DMS153 treated with DMSO at 0.1 percent for 48 hours (cell line): Measurements from ENCODE around the gene MRGPRF.

ENCODE experiments used
- DNase-seq: peaks from one replicate; lab custom pipeline; 2025; ENCODE audit not compliant: unreplicated experiment; lab: John Stamatoyannopoulos, UW

The MRGPRF gene

GRCh38 chr11:69027704-69028372, 14.8 kb upstream of the MRGPRF start:
- no peak for DNase-seq

DNA sequence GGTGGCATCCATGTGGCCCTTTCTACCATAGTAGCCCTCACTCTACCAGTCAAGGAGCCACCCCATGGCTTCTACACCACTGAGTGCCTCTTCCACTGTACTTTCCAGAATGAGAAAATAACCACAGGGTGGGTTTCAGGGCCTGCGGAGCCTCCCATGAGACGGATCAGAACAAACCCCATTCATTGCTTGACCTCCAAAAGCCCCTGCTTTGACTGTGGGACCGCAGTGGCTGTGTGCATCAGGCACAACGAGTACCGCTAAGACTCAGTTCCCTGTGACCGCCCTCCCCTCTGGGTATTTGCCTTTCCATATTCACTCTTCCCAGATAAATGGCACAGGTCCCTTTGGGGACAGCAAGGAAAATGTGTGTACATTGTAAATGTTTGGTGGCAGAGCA, 11.5 kb upstream of the MRGPRF start:
- no peak for DNase-seq

GRCh38 chr11:69022260-69022659, 9.2 kb upstream of the MRGPRF start:
- no peak for DNase-seq

DNA sequence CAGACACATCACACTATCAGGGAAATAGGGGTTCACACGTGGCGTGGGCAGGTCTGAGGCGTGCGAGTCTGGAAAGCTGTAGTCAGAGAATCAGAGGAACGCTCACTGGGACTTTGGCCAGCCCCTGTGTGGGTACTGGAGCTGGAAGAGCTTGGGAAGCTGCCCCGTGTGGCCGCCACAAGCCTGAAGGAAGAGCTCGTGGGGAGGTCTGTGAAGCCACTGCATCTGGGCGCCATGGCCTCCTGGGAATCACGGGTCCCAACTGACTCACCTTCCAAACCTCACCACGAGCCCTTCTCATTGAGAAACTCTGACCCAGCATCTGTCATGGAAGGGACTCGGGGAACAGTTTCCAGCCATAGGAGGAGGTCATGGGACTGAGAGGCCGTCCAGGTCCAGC, 5.9 kb upstream of the MRGPRF start:
- DNase-seq = no peak

GRCh38 chr11:69017951-69018350, 4.9 kb upstream of the MRGPRF start:
- DNase-seq = no peak

DNA sequence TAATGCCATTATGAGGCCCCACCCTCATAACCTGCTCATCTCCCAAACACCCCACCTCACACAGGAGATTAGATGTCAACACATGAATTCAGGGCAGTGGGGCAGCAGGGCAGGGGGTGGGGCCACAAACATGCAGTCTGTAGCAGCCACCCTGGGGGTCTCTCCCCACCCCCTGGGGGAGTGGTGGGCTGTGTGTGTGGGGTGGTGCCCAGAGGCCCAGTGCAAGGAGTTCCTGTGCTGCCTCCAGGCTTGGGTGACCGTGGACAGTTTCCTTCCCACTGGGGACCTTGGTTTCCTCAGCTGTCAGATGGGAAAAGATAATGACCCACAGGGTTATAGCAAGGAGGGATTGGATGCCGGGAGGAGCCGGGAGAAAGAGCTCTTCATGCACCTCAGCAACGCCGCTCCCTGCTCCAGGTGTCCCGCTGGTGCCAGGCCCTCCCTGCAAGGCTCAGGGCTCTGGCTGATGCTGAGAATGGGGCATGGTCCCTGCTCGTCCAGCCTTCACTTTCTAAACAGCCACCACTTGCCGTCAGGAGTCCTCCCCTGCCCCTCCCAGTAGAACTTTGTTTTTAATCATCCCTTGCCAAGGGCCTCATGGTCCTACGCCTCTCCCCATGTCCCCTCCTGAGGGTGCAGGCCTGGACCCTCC, 2.0 kb upstream of the MRGPRF start:
- DNase-seq = no peak

GRCh38 chr11:69014084-69014851, 1.2 kb upstream of the MRGPRF start:
- DNase-seq = no peak

DNA sequence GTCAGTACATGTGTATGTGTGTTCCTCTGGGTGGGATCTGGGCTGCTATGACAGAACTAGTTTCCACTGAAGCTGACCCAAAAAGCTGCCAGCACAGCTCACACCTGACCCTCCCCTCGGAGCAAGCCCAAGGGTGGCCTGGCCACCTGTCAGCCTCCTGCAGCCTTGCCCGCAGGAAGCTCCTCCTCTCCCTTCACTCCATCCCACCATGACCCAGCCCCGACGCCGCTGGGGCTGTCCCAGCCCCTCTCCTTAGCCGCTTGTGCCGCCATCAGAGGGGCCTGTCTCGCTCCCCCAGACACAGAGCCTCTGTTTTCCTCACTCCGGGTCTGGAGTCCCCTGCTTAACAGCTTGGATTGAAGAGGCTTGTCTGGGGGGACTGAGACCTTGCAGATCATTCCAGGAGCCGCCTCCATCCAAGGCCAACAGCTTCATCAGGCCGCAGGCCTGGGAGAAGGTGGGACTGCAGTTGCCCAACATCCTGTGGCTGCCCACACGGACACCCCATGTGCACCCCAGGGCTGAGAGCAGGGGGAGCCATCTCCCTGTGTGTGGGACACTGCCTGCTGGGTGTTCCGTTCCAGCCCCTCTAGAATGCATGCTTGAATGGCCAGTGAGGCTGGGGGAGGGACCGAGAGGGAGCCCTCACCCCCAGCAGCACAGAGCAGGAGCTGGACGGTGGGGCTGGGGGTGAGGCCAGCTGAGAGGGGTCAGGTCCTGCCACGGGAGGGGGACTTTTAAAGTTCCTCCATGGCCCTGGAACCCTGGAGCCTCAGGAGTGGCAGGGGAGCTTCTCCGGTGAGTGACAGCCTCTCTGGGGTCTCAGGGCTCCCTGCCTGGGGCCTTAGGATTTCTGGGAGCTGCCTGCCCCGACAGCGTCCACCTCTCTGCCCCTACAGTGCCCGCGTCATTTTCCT, 696 bp downstream of the MRGPRF start:
- no peak for DNase-seq

DNA sequence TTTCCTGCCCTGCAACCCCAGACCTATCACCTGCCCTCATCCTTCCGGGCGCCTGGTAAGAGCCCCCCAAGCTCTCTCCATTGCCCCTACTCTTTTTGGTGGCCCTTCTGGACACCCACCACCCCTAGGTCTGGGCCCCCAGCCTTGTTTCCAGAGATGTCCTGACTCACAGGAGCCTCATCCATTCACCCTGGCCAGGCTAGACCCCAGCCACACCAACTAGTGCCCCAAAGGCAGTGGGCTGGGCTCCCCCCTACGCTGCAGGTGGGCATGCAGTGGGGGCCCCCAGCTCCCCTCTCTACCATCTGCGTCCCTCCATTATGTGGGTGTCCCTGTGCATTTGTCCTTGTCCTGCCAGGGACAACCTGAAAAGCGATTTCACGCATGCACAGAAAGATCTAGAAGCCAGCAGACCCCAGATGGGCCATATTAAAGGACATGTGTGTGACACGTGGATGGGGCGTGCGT, 1.4 kb downstream of the MRGPRF start:
- DNase-seq = no peak

DNA sequence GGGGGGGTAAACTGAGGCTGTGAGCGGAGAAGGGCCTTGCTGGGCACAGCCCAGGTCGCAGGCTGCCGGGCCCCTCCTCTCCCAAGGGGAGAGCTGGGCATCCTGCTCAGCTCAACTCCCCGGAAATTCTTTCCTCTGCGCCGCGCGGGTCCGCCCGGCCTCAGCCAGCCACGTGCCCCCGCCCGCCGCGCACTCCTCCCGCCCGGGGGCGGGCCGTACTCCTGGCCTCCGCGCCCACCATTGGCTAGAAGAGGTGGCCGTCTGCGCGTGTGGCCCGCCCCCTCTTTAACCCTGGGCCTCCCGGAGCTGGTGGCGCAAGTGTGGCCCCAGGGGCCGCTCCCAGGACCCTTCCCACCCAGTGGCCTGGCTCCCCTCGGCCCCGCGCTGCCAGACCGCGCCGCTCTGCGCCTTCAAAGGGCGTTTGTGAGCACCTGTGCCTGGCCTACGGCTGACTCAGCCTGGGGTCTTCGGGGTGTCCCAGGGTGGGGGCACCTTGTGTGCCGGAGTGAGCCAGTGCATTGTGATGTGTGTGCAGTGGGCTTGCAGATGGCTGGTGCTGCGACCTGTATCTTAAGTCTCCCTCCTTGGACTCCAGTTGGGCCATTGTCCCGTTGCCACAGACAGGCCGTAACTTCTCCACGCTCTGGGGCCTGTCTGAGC, 2.0 kb downstream of the MRGPRF start:
- no peak for DNase-seq

DNA sequence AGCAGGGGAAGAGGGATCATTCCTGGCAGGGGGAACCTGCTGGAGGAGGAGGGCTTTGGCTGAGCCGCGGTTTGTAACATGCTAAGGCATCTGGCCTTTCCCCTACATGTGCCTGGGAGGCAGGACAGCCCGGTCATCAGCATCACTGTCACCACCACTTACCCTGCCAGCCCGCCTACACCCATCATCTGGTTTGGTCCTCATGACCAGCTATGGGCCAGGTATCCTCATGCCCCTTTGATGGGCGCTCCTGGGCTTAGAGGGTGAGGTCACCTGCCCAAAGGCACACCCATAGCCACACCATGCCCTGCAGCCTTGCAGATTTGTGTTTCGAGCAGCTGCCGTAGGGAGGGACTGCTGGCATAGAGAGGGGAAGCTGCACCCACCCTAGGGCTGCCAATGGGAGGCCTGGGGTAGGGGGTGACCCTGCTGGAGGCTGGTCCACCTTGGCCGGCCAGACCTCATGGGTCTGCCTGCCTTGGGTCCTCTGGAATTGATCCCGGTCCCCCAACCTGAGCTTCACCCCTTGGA, 2.6 kb downstream of the MRGPRF start:
- no peak for DNase-seq

DNA sequence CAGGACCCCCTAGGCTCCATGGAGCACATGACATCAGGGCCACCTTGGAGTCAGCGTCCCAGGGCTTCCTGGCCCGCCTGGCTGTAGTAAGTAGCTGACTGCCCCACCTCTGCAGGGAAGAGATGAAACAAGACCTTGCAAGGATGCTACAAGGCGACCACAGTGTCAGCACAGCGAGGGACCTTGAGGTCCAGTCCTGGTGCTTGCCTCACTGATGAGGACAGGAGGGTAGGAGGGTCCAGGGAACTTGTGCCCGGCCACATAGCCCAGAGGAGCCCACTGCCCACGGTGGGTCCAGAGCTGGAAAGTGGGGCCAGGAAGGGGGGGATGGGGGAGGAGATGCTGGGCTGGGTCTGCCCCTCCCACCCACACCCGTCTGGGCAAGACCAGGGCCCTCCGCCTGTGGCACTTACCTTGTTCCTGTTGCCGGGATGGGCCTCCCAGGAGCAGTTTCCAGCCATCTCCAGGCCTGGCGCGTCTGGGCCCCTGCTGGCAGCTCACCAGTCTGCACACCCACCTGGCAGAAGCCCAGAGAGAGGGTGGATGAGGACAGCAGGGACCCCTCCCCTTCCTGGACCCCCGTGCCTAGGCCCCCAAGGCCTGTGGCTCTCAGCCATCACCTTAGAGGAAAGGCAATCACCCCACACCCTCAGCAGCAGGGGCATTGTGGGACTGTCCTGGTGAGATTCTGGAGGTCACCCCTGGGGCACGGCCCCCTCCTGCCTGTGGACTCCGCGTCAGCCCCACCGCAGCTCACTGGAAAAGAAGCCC, 3.4 kb downstream of the MRGPRF start:
- no peak for DNase-seq

DNA sequence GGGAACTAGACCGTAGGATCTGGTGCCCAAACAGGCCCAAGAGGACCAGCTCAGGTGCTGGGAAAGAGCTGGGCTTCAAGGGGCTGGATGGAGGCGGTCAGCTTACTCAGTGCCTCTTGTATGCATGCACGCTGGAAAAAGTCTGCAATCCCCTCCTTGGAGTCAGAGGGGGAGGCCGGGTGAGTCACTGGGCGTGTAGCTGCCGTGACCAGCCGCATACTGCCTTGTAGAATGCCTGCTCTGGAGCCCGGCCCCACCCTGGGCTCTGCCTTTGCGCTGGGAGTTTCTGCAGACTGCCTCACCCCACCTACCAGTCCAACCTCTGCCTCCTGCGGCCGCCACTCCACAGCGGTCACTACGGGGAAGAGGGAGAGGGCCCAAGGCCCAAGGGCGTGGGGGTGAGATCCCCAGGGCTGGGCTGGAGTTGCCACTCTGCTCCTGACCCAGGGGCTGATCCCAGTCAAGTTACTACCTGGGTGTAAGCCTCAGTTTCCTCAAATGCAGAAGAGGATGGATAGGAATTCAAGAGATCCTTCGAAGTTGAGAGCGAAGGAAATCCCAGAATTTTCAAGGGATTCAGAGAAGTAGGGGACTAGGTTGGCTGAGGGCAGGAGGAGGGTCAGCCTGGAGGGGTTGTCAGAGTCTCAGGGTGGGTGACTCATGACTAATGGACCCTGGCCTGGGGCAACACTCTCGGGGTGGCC, 4.2 kb downstream of the MRGPRF start:
- no peak for DNase-seq

DNA sequence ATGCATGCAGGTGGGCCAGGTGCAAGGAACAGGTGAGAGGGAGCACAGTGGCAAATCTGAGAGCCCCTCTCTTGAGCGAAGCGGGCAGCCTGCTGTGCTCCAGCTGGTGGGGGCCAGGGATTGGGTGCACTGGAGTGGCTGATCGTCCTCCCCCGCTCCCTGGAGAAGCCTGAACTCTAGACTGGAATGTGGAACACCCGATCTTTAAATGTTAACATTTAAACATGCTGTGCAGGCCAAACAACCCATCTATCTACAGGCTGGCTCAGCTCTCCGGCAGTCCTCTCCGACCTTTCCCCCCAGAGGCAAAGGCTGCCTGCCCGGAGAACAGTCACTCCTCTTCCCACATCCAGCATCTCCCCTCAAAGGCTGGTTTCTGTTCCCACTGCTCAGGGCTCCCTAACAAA, 5.1 kb downstream of the MRGPRF start:
- no peak for DNase-seq

DNA sequence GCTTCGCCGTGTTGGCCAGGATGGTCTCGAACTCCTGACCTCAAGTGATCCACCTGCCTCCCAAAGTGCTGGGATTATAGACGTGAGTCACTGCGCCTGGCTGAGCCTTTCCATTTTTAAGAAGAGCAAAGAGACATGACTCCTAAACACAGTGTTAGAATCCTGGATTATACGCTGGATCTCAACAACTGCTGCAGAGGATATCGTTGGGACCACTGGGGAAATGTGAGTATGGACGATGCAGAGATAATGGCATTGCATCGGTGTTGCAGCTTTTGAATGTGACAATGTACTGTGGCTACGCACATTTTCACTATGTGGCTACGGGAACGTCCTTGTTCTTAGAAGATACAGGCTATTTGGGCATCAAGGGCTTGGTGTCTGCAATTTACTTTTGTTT, 6.2 kb downstream of the MRGPRF start:
- no peak for DNase-seq

GRCh38 chr11:69005631-69006368, 7.2 kb downstream of the MRGPRF start:
- no peak for DNase-seq

GRCh38 chr11:69005183-69005630, 7.8 kb downstream of the MRGPRF start:
- DNase-seq = no peak
